GM10266 (cell line): ENCODE data around the gene CSF1R.

Experiments
- DNase-seq: peaks from one replicate; pipeline ENCODE4 v3.0.0; 2012; ENCODE audit errors: extremely low spot score
- CTCF ChIP-seq: IDR thresholded peaks from 2 replicates; pipeline ENCODE4 v1.5.1; 2012; ENCODE audit warnings: mild to moderate bottlenecking, low read depth; ENCODE audit not compliant: control insufficient read depth, insufficient read depth; ENCODE audit errors: missing control alignments

Gene CSF1R

GRCh38 chr5:150067405-150067960 lies 18.9 kb downstream of the CSF1R start:
- DNase-seq = no peak
- TF ChIP-seq CTCF = no peak

GRCh38 chr5:150066901-150067396 lies 19.4 kb downstream of the CSF1R start:
- DNase-seq = peak; percentile 42
- TF ChIP-seq CTCF = no peak

GRCh38 chr5:150066436-150066835 lies 19.9 kb downstream of the CSF1R start:
- DNase-seq = no peak
- no peak for TF ChIP-seq CTCF

- DNase-seq = no peak
- no peak for TF ChIP-seq CTCF
Measured at GRCh38 chr5:150065886-150066285, 20.5 kb downstream of the CSF1R start.

GRCh38 chr5:150065346-150065745 lies 21.0 kb downstream of the CSF1R start:
- TF ChIP-seq CTCF = no peak
- DNase-seq = no peak

GRCh38 chr5:150064681-150065220 lies 21.6 kb downstream of the CSF1R start:
- no peak for DNase-seq
- TF ChIP-seq CTCF = no peak

- TF ChIP-seq CTCF = no peak
- DNase-seq = no peak
Measured at GRCh38 chr5:150063638-150064037, 22.7 kb downstream of the CSF1R start.
